Activated CD4-positive, alpha-beta T cell treated with anti-CD3 and anti-CD28 coated beads, Interleukin-2, amount 50 U/mL, for 24 hours (primary cell): ENCODE measurements around the gene NKX2-3.

Experiments
- DNase-seq, 2 donors: peaks; one replicate each; pipeline ENCODE4 v3.0.0-alpha.2; 2020; ENCODE audit warnings: low read depth in 1 of 2, low spot score in 1 of 2

NKX2-3 gene

GRCh38 chr10:99537989-99538917, 5.5 kb downstream of the NKX2-3 start:
- no peak for DNase-seq

- no peak for DNase-seq
These were observed 6.4 kb downstream of the NKX2-3 start for GRCh38 chr10:99539120-99539519.

- no peak for DNase-seq
These were observed 7.1 kb downstream of the NKX2-3 start for GRCh38 chr10:99539820-99540219.

DNA sequence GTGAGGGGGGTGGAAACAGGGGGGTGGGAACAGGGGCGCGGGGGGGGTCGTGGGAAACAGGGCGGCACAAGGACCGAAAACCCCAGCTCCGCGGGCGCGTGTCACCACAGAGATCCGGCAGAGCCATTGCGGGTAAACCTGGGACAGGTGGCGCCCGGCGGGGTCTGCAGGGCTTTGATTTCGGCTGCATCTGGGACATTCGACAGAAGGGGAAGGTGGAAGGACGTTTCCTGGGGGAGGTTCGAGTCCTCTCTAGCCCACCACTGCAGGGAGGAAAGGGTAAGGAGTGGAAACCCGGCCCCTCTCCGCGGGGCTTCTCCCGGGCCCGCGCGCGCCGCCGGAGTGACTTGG, 7.5 kb downstream of the NKX2-3 start:
- DNase-seq, result no peak

DNA sequence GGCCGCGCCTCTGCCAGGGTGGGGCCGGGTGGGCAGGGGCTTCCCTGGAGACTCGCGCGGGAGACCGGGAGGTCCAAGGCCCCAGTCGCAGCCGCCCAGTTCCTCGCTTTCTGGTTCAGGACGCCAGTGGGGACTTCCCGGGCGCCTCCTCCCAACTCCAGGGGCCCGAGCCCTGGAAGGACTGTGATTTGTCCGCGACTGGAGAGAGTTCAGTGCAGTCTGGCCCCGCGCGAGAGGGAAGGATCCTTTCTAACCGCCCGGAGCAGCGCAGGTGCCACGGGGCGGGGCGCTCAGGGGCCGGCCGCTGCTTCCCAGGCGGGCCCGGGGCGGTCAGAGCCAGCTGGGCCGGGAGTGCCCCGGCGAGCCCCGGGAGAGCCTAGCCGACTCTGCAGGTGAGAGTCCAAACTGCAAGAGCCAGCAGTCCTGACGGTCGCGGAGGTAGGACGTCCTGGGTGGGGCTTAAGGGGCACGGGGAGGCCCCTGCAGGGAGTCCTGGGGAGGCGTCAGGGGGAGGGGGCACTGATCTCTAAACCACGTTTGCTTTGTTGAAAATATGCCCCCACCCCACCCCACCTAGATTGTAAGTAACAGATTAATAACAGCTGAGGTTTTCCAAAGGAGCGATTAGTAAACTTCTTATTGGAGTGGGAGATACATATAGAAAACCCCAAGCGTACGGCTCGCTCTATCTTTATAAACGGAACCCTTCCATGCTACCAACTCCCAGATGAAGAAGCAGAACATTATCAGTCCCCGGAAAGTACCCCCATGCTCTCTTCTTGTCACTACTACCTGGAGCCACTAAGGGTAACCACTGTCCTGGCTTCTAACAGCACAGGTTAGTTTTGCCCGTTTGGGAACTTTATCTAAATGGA, 8.2 kb downstream of the NKX2-3 start:
- DNase-seq, result no peak

DNA sequence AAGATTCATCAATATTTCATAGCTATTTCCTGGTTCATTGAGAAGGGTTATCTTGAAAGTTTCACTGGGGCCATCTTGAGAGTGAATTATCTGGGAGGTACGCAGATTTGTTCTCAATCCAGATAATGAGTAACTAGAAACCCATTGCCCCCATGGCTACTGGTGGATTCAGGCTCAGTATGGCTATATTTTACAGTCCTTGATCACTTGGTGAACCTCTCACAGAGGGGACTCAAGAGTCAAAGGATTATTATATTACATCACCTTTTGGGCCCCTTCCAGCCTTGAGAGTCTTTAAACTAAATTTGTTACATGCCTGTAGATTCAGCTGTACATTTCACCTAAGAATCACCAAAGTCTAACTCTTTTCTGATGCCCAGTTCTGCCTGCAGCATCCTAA, 11.6 kb downstream of the NKX2-3 start:
- no peak for DNase-seq

DNA sequence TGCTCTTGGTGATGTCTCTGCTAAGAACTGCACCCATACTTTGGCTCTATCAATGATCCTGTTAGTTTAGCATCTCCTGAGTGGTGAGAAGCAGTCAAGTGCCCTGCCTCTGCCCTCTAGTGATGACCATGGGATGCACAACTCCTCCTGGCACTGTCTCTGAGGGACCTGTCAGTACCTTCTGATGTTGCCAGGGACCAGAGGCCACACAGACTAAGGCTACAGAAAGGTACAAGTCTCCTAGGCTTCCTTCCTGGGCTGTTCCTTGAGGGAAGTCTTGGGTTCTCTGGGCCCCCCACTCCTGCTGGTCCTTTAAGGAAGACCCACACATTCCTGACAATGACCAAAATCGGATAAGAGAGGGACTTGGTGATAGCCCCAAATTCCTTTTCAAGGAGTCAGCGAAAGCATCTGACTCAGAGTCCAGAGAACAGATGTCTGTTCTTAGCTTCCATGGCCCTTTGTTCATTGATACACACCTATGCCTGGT, 15.3 kb downstream of the NKX2-3 start:
- no peak for DNase-seq

GRCh38 chr10:99551158-99551557, 18.4 kb downstream of the NKX2-3 start:
- DNase-seq, result no peak

GRCh38 chr10:99551616-99552015, 18.9 kb downstream of the NKX2-3 start:
- no peak for DNase-seq

DNA sequence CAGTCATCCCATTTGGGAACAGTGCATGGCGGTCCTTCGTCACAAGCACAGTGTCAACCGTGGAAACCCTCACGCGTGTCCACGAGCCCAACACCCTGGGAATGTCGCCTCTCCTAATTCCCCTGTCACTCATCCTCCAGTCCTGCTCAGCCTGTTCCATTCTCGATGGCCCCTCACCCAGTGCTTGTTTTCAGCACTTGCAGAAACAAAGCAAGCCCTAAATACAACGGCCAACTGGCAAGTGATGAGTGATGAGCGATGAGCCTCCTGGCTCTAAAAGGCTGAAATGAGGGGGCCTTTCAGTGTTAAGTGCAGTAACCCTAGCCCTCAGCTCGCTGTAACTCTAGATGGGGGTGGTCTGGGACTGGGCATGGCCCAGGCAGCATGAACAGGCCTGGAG, 22.6 kb downstream of the NKX2-3 start:
- DNase-seq, result no peak

DNA sequence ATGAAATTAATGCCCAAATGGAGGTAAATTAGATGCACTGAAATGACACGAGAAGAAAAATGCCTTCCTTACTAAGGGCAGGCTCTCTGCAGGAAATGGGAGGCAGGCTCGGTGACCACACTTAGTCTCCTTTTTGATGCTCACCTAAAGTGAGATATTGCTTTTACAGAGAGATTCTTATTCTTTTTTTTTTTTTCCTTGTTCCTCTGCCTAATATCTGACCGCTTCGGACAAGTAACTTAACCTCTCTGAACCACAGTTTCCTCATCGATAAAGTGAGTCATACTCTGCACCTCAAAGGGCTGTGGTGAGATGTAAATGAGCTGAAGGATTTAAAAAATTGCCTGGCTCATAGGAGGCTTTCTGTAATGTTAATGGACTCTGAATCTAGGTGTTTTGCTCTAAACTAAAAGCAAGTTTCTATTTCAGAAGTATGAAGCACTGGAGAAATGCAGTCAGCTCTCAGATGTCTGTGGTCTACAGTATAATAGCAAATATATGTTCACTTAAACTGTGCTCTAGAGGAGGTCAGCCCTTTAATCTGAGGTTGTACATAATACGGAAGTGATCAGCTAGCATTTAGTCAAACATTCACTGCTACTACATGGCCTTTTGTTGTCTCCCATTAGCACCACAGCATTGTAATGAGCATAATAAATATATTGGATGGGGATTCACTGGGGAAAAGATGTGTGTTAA, 23.2 kb downstream of the NKX2-3 start:
- DNase-seq, result no peak

- DNase-seq, result no peak
These were observed 24.3 kb downstream of the NKX2-3 start for GRCh38 chr10:99557044-99557443.

- DNase-seq, result no peak
These were observed 26.0 kb downstream of the NKX2-3 start for GRCh38 chr10:99558708-99559107.

DNA sequence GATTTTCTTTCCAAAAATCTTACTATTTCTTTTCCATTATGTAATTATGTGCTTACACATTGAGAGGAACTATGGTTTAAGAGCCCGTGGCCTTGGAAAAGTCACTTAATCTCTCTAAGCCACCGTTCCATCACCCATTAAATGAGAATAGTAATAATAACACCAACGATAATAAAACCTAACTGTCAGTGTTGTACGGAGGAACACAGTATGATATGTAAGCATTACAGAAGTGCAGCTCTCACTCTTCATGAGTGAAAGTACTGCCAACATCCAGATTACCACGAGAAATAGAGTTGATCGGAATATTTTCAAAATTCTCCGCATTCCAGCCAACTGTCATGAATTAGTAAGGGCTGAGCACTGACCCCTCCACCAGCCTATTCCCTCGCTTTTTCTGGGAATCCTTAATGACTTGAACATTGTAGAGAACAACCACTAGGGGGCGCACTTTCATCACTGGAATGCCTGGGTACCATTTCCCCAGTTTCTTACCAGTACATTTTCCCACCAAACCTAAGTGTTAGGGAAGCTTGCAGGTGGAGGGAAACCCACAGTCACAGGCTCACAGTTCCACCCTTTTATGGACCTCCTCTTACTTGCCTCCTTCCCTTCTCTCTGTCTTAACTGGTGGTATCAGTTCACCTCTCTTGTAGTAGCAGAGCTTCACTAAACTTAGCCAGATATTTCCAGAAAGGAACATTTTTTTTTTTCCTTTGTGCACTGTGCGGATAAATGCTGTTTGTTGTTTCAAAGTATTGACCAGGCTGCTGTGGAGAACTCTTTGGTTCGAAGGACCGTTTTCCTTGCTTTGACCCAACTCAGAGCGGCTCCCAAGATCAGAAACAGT, 27.8 kb downstream of the NKX2-3 start:
- DNase-seq, result peak in 1 of 2 donors; percentile 19

GRCh38 chr10:99562631-99563030, 29.9 kb downstream of the NKX2-3 start:
- no peak for DNase-seq

DNA sequence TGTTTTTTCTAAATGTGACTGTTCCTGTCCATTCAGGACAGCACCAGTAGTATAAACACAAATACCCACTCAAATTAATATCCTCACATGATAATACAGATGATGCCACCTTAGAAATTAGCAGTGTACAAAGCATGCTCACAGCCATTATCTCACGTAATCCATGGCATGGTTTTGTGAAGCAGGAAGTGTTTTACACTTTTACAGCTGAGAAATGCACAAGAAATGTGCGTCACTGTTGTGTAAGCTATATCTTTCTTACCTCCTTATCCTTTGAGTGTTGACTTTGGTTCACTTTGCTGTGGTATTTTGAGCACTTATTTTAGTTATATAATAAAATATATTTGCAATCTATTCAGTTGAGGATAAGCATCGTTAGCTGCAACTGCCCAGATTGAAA, 31.6 kb downstream of the NKX2-3 start:
- no peak for DNase-seq

DNA sequence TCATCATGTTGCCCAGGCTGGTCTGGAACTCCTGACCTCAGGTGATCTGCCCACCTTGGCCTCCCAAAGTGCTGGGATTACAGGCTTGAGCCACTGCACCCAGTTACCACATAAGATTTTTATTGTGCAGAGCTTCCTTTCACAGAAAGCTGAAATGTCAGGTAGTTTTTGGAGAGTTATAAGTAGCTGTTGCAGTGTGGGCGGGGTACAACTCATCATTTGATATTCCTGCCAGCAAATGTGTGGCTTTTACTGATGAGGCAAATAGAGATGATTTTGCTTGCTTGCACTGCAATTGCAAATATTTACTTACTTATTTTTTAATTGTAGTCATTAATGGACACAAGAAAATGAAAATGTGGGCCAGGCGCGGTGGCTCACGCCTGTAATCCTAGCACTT, 32.4 kb downstream of the NKX2-3 start:
- no peak for DNase-seq

- no peak for DNase-seq
These were observed 36.7 kb downstream of the NKX2-3 start for GRCh38 chr10:99569253-99569939.

GRCh38 chr10:99569961-99570360, 37.2 kb downstream of the NKX2-3 start:
- no peak for DNase-seq

GRCh38 chr10:99571816-99572215, 39.1 kb downstream of the NKX2-3 start:
- DNase-seq, result no peak
